Measurements from ENCODE around the gene HES3.

The HES3 gene

GRCh38 chr1:6234502-6235295, 9.3 kb upstream of the HES3 start:
- Histone ChIP-seq H3K9ac (ENCODE audit: low read depth, low read length) (peak overlapping the region; percentile 78), H3K9me3 (ENCODE audit: control insufficient read depth, insufficient read depth, low read length) (no peaks in the 10 kb centered on the region), H3K36me3 (ENCODE audit: insufficient read depth, low read length) (peaks cover 14% of the 10 kb centered on the region), H3K4me1 (ENCODE audit: insufficient read depth, low read length) (peaks cover 11% of the 10 kb centered on the region)

- Histone ChIP-seq H3K36me3 (ENCODE audit: insufficient read depth, low read length) (peaks cover 14% of the 10 kb centered on the region), H3K9me3 (ENCODE audit: control insufficient read depth, insufficient read depth, low read length) (no peaks in the 10 kb centered on the region), H3K4me1 (ENCODE audit: insufficient read depth, low read length) (peaks cover 16% of the 10 kb centered on the region)
Observed at GRCh38 chr1:6235296-6235677, 8.7 kb upstream of the HES3 start.

GRCh38 chr1:6237093-6237492, 6.9 kb upstream of the HES3 start:
- Histone ChIP-seq H3K9ac (ENCODE audit: low read depth, low read length) (no peak overlapping the region; the same call in 1 of the 2 replicates), H3K4me1 (ENCODE audit: insufficient read depth, low read length) (peaks cover 24% of the 10 kb centered on the region), H3K36me3 (ENCODE audit: insufficient read depth, low read length) (peaks cover 6% of the 10 kb centered on the region), H3K9me3 (ENCODE audit: control insufficient read depth, insufficient read depth, low read length) (no peaks in the 10 kb centered on the region)

More at GRCh38 chr1:6235296-6235677, 8.7 kb upstream of the HES3 start:
- H3K9ac ChIP-seq (ENCODE audit: low read depth, low read length), result peak overlapping the region; percentile 78

GRCh38 chr1:6239213-6239752, 4.7 kb upstream of the HES3 start:
- H3K36me3 ChIP-seq (ENCODE audit: insufficient read depth, low read length), result no peaks in the 10 kb centered on the region
- no peaks in the 10 kb centered on the region for H3K9me3 ChIP-seq (ENCODE audit: control insufficient read depth, insufficient read depth, low read length)
- peak overlapping the region; percentile 37 for H3K9ac ChIP-seq (ENCODE audit: low read depth, low read length)
- H3K4me1 ChIP-seq (ENCODE audit: insufficient read depth, low read length), result peaks cover 24% of the 10 kb centered on the region

- no peaks in the 10 kb centered on the region for H3K9me3 ChIP-seq (ENCODE audit: control insufficient read depth, insufficient read depth, low read length)
- peak overlapping the region; percentile 35; the same call in 1 of the 2 replicates for H3K9ac ChIP-seq (ENCODE audit: low read depth, low read length)
- H3K4me1 ChIP-seq (ENCODE audit: insufficient read depth, low read length), result peaks cover 24% of the 10 kb centered on the region
- no peaks in the 10 kb centered on the region for H3K36me3 ChIP-seq (ENCODE audit: insufficient read depth, low read length)
Observed at GRCh38 chr1:6239950-6240768, 3.8 kb upstream of the HES3 start.

GRCh38 chr1:6241107-6241886, 2.7 kb upstream of the HES3 start:
- Histone ChIP-seq H3K9me3 (ENCODE audit: control insufficient read depth, insufficient read depth, low read length) (no peaks in the 10 kb centered on the region), H3K9ac (ENCODE audit: low read depth, low read length) (peak overlapping the region; percentile 35), H3K4me1 (ENCODE audit: insufficient read depth, low read length) (peaks cover 24% of the 10 kb centered on the region), H3K36me3 (ENCODE audit: insufficient read depth, low read length) (no peaks in the 10 kb centered on the region)

DNA sequence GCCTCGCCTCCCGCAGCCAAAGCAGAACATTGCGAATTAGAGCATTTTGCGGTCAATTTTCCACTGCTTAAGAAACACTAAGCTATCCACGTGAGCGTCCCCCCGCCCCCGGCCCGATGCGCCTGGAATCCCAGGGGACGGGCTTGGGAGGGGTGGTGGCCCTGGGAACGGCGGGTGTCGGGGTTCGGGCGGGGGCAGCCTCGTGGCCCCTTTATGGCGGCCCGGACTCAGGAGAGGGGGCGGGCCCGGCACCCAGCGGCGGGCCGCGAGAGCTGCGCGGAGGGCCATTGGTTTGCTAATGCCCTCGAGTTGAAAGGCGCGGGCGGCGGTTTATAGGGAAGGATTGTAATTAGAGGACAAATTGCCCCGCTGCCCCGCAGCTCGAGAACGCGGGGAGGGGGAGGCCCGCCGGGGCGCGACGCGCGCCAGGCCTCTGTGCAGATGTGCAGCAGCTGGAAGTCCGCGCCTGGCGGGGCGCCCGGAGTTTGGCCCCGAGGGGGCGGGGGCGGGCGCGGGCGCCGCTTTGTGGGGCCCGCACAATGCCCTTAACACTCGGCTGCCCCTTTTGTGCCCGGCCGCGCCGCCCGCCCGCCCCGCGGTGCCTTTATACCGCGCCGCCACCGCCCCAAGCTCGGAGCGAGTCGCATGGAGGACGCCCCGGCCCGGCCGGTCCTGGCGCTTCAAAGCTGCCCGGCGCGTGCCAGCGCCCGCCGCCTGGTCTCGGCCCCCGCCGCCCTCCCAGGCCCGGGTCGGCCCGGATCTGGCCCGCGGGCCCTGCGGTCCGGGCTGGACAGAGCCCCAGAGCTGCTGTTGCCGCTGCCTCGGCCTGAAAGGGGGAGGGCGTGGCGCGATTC, 1.9 kb upstream of the HES3 start:
- no peaks in the 10 kb centered on the region for H3K36me3 ChIP-seq (ENCODE audit: insufficient read depth, low read length)
- H3K9ac ChIP-seq (ENCODE audit: low read depth, low read length), result peak overlapping the region; percentile 27; the same call in 1 of the 2 replicates
- no peaks in the 10 kb centered on the region for H3K9me3 ChIP-seq (ENCODE audit: control insufficient read depth, insufficient read depth, low read length)
- H3K4me1 ChIP-seq (ENCODE audit: insufficient read depth, low read length), result peaks cover 24% of the 10 kb centered on the region

DNA sequence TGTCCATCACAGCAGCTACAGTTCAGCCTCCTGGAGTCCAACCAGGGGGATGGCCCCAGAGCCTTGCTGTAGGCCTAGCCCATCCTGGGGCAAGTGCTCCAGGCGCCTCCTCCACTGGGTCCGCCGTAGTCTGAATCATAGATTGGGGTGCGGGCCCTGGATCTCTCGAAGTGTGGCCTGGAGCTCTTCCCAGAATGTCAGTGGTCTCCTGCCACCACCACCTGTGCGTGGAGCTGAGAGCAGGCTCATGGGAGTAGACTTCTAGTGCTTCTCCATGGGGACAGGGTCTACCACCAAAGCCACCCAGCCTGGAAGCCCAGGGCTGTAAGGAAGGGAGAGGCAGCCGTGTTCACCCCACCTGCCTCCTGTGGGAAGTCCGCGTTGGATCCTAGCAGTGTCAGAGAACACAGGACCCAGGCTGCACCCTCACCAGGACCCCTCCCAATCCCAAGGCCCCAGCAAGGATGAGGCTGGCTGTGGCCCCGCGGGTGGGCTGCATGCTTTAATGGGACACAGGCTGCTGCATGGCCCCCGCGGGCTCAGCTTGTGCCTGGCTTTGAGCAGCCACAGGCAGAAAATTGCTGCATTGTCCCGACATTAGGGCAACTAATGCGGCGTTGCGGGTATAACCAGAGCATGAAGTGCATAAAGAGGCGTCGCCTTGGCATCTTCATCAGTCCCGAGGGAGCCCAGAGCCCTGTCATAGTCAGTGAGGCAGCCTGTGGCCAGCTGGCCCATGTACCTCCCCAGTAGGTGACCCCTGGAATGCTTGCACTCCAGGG, 735 bp upstream of the HES3 start:
- Histone ChIP-seq H3K9ac (ENCODE audit: low read depth, low read length) (no peak overlapping the region), H3K4me1 (ENCODE audit: insufficient read depth, low read length) (peaks cover 23% of the 10 kb centered on the region)

GRCh38 chr1:6244401-6245049, 546 bp downstream of the HES3 start:
- H3K9ac ChIP-seq (ENCODE audit: low read depth, low read length), result peak overlapping the region; percentile 34; the same call in 1 of the 2 replicates
- H3K36me3 ChIP-seq (ENCODE audit: insufficient read depth, low read length), result no peaks in the 10 kb centered on the region
- H3K4me1 ChIP-seq (ENCODE audit: insufficient read depth, low read length), result peaks cover 13% of the 10 kb centered on the region
- H3K9me3 ChIP-seq (ENCODE audit: control insufficient read depth, insufficient read depth, low read length), result no peaks in the 10 kb centered on the region

More for the DNA sequence above, 735 bp upstream of the HES3 start:
- H3K9me3 ChIP-seq (ENCODE audit: control insufficient read depth, insufficient read depth, low read length), result no peaks in the 10 kb centered on the region
- H3K36me3 ChIP-seq (ENCODE audit: insufficient read depth, low read length), result no peaks in the 10 kb centered on the region

GRCh38 chr1:6245086-6245868, 1.3 kb downstream of the HES3 start:
- Histone ChIP-seq H3K9me3 (ENCODE audit: control insufficient read depth, insufficient read depth, low read length) (no peaks in the 10 kb centered on the region), H3K4me1 (ENCODE audit: insufficient read depth, low read length) (peaks cover 8% of the 10 kb centered on the region), H3K9ac (ENCODE audit: low read depth, low read length) (peak overlapping the region; percentile 55; the same call in 1 of the 2 replicates)

GRCh38 chr1:6245869-6246496, 2.0 kb downstream of the HES3 start:
- H3K9me3 ChIP-seq (ENCODE audit: control insufficient read depth, insufficient read depth, low read length), result no peaks in the 10 kb centered on the region
- peaks cover 5% of the 10 kb centered on the region for H3K4me1 ChIP-seq (ENCODE audit: insufficient read depth, low read length)
- no peaks in the 10 kb centered on the region for H3K36me3 ChIP-seq (ENCODE audit: insufficient read depth, low read length)
- H3K9ac ChIP-seq (ENCODE audit: low read depth, low read length), result peak overlapping the region; percentile 55; the same call in 1 of the 2 replicates

More at GRCh38 chr1:6245086-6245868, 1.3 kb downstream of the HES3 start:
- no peaks in the 10 kb centered on the region for H3K36me3 ChIP-seq (ENCODE audit: insufficient read depth, low read length)

Data from ES-I3 (cell line).